Activated T-cell treated with anti-CD3 and anti-CD28 coated beads for 48 hours (primary cell): ENCODE measurements around the gene LATS2.

Experiments
- DNase-seq: peaks from one replicate; pipeline ENCODE4 v3.0.0-alpha.2; 2020; ENCODE audit warnings: low read depth

Gene LATS2

GRCh38 chr13:21061029-21061763 is at the start of gene LATS2:
TSS of gene LATS2 (minus strand) at chr13:21061586. CDS start at chr13:21046026, 15,560 bp downstream.
- DNase-seq: peak; percentile 52

- no peak for DNase-seq
These were observed 47.8 kb upstream of the LATS2 start for GRCh38 chr13:21109168-21109567.

DNA sequence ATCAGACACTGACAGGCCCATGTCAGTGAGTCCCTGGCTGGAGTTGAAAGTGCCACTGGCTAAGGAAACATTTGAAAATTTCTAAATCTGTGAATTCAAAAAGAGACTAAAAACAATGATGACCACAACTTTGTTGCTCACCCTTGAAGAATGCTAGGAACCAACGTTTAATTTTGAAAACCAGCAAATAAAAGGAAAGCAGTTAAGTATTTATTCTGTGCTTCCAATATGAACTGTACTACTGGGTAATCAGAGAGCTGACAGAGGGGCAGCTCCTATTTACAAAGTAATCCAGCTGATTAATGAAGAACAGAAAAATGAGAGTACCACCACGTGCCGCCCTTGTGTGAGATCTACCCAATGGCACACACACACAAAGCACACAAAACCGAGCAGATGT is 44.7 kb upstream of the LATS2 start:
- no peak for DNase-seq

GRCh38 chr13:21104199-21105019 is 43.0 kb upstream of the LATS2 start:
- DNase-seq: no peak

DNA sequence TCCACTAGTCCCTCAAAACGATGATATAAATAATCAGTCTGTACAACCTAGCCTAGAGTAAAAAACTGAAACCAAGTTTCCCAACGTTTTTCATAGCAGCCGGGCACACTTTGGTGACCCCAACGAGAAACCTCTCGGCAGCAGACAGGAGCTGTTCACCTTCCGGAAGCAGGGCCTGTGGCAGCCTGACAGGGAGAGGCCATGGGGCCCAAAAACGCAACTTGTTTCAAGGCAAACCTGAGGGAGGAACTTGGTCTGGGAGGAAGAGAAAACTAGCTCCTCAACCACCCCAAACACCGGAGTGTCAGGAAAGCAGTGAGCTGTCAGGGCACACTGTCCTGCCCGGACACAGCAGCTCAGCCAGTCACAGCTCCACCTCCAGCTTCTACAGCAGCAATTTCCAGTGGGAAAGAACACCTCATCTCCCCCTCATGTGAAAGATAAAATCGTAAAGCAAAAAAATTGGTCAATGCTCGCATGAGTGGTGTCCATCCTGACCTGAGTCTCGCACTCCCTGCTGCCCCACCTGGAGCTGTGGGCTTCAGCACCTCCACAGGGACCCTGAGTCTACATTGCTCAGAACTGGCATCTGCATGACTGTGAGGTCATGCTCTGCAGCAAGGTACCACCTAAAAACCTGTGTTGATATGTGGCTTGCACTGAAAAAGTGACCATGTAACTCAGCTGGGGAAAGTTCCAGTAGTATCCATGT is 40.6 kb upstream of the LATS2 start:
- no peak for DNase-seq

GRCh38 chr13:21100994-21101757 is 39.8 kb upstream of the LATS2 start:
- DNase-seq: no peak

- DNase-seq: no peak
These were observed 38.8 kb upstream of the LATS2 start for GRCh38 chr13:21100211-21100610.

GRCh38 chr13:21095311-21095710 is 33.9 kb upstream of the LATS2 start:
- no peak for DNase-seq

- no peak for DNase-seq
These were observed 28.4 kb upstream of the LATS2 start for GRCh38 chr13:21089830-21090229.

- DNase-seq: no peak
These were observed 27.1 kb upstream of the LATS2 start for GRCh38 chr13:21088534-21088933.

GRCh38 chr13:21086929-21087328 is 25.5 kb upstream of the LATS2 start:
- DNase-seq: no peak

GRCh38 chr13:21081926-21082325 is 20.5 kb upstream of the LATS2 start:
- no peak for DNase-seq

- no peak for DNase-seq
These were observed 19.2 kb upstream of the LATS2 start for GRCh38 chr13:21080593-21080891.

GRCh38 chr13:21079761-21080592 is 18.6 kb upstream of the LATS2 start:
- DNase-seq: no peak

- DNase-seq: no peak
These were observed 17.8 kb upstream of the LATS2 start for GRCh38 chr13:21079221-21079620.

- no peak for DNase-seq
These were observed 17.1 kb upstream of the LATS2 start for GRCh38 chr13:21078501-21078900.

- DNase-seq: no peak
These were observed 16.5 kb upstream of the LATS2 start for GRCh38 chr13:21077788-21078353.

GRCh38 chr13:21077076-21077787 is 15.8 kb upstream of the LATS2 start:
- no peak for DNase-seq

DNA sequence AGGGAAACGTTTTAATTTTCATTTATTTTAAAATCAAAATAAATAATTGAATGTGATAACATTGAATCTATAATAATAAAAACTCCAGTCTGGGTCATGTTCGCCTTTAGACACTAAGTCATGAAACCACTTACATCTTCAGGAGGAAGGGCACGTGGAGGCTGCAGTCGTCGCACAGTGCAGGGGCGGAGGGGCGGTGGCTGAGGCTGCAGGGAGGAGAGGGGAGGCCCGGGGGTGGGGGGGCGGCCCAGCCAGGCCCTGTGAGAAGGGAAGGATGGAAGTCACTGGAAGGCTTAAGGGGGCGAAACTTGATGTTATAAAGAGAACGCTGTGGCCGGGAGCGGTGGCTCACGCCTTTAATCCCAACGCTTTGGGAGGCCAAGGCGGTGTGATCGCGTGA is 14.9 kb upstream of the LATS2 start:
- DNase-seq: no peak
